ENCODE results near the gene PDE6C.

GRCh38 chr10:93656155-93656554 is 43.8 kb downstream of the PDE6C start:
- TF ChIP-seq CTCF (IDR thresholded peaks at IDR 0.05): no peak
- no peak for TF ChIP-seq POLR2A (IDR thresholded peaks at IDR 0.05)

Measured in adrenal gland (tissue), 5 donors.